Activated CD4-positive, alpha-beta T cell treated with anti-CD3 and anti-CD28 coated beads for 36 hours (primary cell): ENCODE results near the gene AJUBA. TPM values are rescaled to one million over a fixed set of nuclear protein-coding genes. Genes with fewer than 3 reads are reported as not detected.

Source experiments
- ATAC-seq: fragments of 200-7000 bp; cut with Tn5 transposase; one replicate; pipeline ENCODE4 v1.10.0; 2021; ENCODE audit warnings: mild to moderate bottlenecking, moderate library complexity
- CTCF ChIA-PET: fragments of 350-600 bp; sonication (Branson Sonifier 250); formaldehyde crosslinking; loops from one replicate; lab custom pipeline; 2021; ENCODE audit warnings: antibody characterized with exemption; lab: Charles Lee
- POLR2A ChIA-PET: fragments of 350-600 bp; sonication (Branson Sonifier 250); formaldehyde crosslinking; loops from one replicate; lab custom pipeline; 2021; ENCODE audit warnings: antibody characterized with exemption, inconsistent platforms; lab: Charles Lee
- DNase-seq: peaks from one replicate; pipeline ENCODE4 v3.0.0-alpha.2; 2020
- H3K27ac Mint-ChIP-seq: one replicate; pipeline ENCODE4 v1.8.0; 2021; ENCODE audit warnings: mixed read lengths
- H3K27me3 Mint-ChIP-seq: one replicate; pipeline ENCODE4 v1.8.0; 2021; ENCODE audit warnings: mixed read lengths
- H3K36me3 Mint-ChIP-seq: one replicate; pipeline ENCODE4 v1.8.0; 2021; ENCODE audit warnings: low read depth, mixed read lengths
- H3K4me1 Mint-ChIP-seq: one replicate; pipeline ENCODE4 v1.8.0; 2021; ENCODE audit warnings: mixed read lengths
- H3K4me3 Mint-ChIP-seq: one replicate; pipeline ENCODE4 v1.8.0; 2021; ENCODE audit warnings: mild to moderate bottlenecking, moderate library complexity, mixed read lengths
- H3K9me3 Mint-ChIP-seq: one replicate; pipeline ENCODE4 v1.8.0; 2021; ENCODE audit warnings: low read depth, mixed read lengths
- intact Hi-C, 2 experiments: fragments of 100-400 bp; cut with DNase I in 1 of 2; cut with micrococcal nuclease in 1 of 2; formaldehyde crosslinking; loops; one replicate each; pipeline versions ENCODE4 v1.14.2 to v1.15.1; 2022 to 2024; cut with DNase I, micrococcal nuclease
- total RNA-seq, 2 experiments: library from RNA; stranded (reverse); gene quantifications; one replicate each; pipeline ENCODE4 v1.2.3, GENCODE V29; 2021

The AJUBA gene
- total RNA-seq, 2 experiments from 2014 or later = 2.9 to 3.2 TPM

GRCh38 chr14:22922294-22922693 lies 60.1 kb downstream of the AJUBA start:
- Mint-ChIP-seq H3K27ac (no peak overlapping the region), H3K9me3 (no peaks in the 10 kb centered on the region), H3K4me3 (no peak overlapping the region), H3K27me3 (no peaks in the 10 kb centered on the region), H3K4me1 (peaks cover 32% of the 10 kb centered on the region), H3K36me3 (peaks cover 73% of the 10 kb centered on the region)
- ChIA-PET POLR2A (no interaction called here), CTCF (interaction anchor here (1.3 kb wide), 1 partner anchor 16 kb away, joined by 4 read pairs; no protein-coding TSS in a partner anchor)
- DNase-seq (no peak), ATAC-seq (no peak)
- intact Hi-C loops = no loop called here

Other genes with a start within 250 kb of the AJUBA start
- 100 to 1,000 TPM; 136 to 148 TPM for gene OXA1L, start 215.9 kb downstream of the AJUBA start, total RNA-seq
- gene SLC7A7, start 167.1 kb downstream of the AJUBA start, total RNA-seq = under 1 TPM; 0.50 to 0.72 TPM
- gene MRPL52, start 152.7 kb downstream of the AJUBA start, total RNA-seq = 100 to 1,000 TPM; 115 to 136 TPM
- 1 to 10 TPM; 2.0 to 2.1 TPM for gene MMP14, start 146.0 kb downstream of the AJUBA start, total RNA-seq
- gene LRP10, start 110.8 kb downstream of the AJUBA start, total RNA-seq = 10 to 100 TPM; 36.3 to 41.8 TPM
- gene REM2, start 99.3 kb downstream of the AJUBA start, total RNA-seq = under 1 TPM; 0.33 to 0.48 TPM
- 10 to 100 TPM; 61.6 to 68.6 TPM for gene RBM23, start 63.4 kb downstream of the AJUBA start, total RNA-seq
- gene PRMT5, start 53.2 kb downstream of the AJUBA start, total RNA-seq = 100 to 1,000 TPM; 121 to 151 TPM
- gene HAUS4, start 25.5 kb downstream of the AJUBA start, total RNA-seq = 10 to 100 TPM; 62.5 to 84.4 TPM
- gene C14orf93, start 27.6 kb upstream of the AJUBA start, total RNA-seq = 10 to 100 TPM; 10.7 to 11.5 TPM
- 100 to 1,000 TPM; 104 to 129 TPM for gene PSMB5, start 52.3 kb upstream of the AJUBA start, total RNA-seq
- not detected for gene PSMB11, start 59.7 kb upstream of the AJUBA start, total RNA-seq
- gene CDH24, start 75.0 kb upstream of the AJUBA start, total RNA-seq = 1 to 10 TPM in 1 of 2 experiments, under 1 TPM in 1; 0.82 to 1.1 TPM
- 100 to 1,000 TPM; 160 to 215 TPM for gene ACIN1, start 112.6 kb upstream of the AJUBA start, total RNA-seq
- 10 to 100 TPM; 43.8 to 51.5 TPM for gene C14orf119, start 113.0 kb upstream of the AJUBA start, total RNA-seq
- gene CIROP, start 122.4 kb upstream of the AJUBA start, total RNA-seq = not detected
- under 1 TPM; 0.19 to 0.34 TPM for gene CEBPE, start 136.7 kb upstream of the AJUBA start, total RNA-seq
- 1 to 10 TPM in 1 of 2 experiments, under 1 TPM in 1; 0.89 to 1.6 TPM for gene SLC7A8, start 201.1 kb upstream of the AJUBA start, total RNA-seq